HG03521 (cell line): ENCODE measurements around the gene MLXIPL.
"Not testable (repeated sequence)": the region's sequence is repeated elsewhere in the genome, so short reads cannot be mapped to it uniquely, and the experiment has no call there.

ENCODE experiments used
- ATAC-seq: cut with Tn5 transposase; IDR thresholded peaks from one replicate; pipeline ENCODE4 v1.9.1; 2021; ENCODE audit warnings: mild to moderate bottlenecking, moderate library complexity; ENCODE audit not compliant: unreplicated experiment

The MLXIPL gene

GRCh38 chr7:73645643-73646174, 21.4 kb upstream of the MLXIPL start:
- no peak for ATAC-seq

GRCh38 chr7:73644688-73645286, 20.5 kb upstream of the MLXIPL start:
- ATAC-seq: no peak

GRCh38 chr7:73642834-73643233, 18.5 kb upstream of the MLXIPL start:
- ATAC-seq: no peak

GRCh38 chr7:73638911-73639310, 14.6 kb upstream of the MLXIPL start:
- no peak for ATAC-seq

GRCh38 chr7:73635428-73636200, 11.3 kb upstream of the MLXIPL start:
- no peak for ATAC-seq

GRCh38 chr7:73633844-73634243, 9.5 kb upstream of the MLXIPL start:
- no peak for ATAC-seq

GRCh38 chr7:73633323-73633722, 9.0 kb upstream of the MLXIPL start:
- ATAC-seq: no peak

GRCh38 chr7:73631558-73631957, 7.2 kb upstream of the MLXIPL start:
- no peak for ATAC-seq

- no peak for ATAC-seq
Measured at GRCh38 chr7:73628504-73628903, 4.2 kb upstream of the MLXIPL start.

DNA sequence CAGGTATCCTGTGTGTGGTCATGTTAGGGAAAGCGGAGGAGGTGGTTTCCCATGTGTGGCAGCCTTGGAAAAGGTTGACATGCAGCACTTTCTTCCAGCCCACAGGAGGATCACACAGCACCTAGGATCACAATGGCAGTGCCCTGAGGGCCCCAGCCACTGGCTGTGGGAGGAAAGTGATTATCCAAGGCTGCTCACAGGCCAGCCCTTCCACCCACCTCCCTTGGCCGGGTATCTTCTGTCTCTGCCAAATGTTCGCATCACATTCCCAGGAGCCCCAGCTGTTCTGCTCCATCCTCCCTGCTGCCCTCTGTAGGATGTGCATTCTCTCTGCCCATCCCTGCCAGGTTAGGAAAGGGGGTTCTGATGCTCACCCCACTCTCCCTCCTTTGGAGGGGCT, 2.5 kb upstream of the MLXIPL start:
- no peak for ATAC-seq

DNA sequence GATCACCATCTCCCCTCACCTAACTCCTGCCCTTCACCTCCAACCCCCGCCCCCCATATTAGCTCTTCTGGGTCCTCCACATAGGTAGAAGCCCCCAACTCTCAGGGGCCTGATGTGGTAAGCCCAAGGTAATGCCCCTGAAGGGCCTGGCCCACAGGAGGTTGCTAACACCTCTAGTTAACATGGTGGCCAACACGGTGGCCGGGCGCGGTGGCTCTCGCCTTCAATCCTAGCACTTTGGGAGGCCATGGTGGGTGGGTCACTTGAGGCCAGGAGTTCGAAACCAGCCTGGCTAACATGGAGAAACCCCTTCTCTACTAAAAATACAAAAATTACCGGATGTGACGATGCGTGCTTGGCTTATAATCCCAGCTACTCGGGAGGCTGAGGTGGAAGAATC, 954 bp upstream of the MLXIPL start:
- no peak for ATAC-seq

DNA sequence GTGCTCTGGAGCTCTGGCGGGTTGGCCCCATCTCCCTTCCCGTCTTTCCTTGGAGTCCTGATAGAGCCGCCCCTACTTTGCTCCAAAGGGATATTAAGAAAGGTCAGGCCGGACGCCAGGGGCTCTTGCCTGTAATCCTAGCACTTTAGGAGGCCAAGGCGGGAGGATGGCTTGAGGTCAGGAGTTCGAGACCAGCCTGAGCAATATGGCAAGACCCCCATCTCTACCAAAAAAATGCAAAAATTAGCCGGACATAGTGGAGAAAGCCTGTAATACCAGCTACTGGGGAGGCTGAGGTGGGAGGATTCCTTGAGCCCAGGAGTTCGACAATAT, 313 bp upstream of the MLXIPL start:
- ATAC-seq: no peak

DNA sequence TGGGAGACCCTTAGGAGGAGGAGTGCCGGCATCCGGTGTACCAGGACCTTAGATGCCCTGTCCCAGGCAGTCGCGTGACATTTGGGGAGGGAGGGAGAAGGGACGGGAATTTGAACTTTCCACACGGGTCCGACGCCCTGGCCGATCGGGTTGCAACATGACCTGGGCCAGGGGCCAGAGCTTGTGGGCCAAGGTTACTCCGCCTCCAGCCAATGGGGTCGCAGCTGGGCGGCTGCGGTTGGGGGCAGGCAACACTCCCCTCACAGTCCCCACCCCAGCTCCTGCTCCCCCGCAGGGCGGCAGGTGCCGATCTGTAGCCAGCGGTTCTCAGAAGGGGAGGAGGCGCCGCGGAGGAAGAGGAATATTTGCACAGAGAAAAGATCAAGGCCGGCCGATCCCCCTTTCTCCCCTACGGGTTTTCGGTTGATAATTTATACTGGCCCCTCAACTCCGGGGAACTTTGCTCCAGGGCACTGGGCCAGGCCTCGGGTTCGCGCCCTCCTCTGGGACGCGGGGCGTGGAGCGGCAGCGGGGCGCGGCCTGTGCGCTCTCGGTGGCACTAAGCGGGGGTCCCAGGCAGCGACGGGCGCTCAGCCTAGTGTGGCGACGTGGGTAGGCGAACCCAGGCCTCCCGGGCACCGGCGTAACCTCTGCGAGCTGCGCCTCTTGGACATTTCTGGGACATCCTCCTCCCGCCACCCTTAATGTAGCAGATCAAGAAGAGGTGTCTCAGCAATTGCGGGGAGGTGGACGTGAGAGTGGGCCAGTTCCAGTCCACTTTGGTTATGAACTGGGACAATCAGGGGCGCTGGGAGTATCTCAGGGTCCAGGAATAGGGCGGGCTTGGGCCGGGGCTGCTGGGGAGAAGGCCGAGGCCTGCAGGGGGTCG, 1.2 kb downstream of the MLXIPL start:
- ATAC-seq: no peak

GRCh38 chr7:73622527-73622908, 1.8 kb downstream of the MLXIPL start:
- no peak for ATAC-seq

GRCh38 chr7:73621168-73622063, 2.9 kb downstream of the MLXIPL start:
- ATAC-seq: no peak

DNA sequence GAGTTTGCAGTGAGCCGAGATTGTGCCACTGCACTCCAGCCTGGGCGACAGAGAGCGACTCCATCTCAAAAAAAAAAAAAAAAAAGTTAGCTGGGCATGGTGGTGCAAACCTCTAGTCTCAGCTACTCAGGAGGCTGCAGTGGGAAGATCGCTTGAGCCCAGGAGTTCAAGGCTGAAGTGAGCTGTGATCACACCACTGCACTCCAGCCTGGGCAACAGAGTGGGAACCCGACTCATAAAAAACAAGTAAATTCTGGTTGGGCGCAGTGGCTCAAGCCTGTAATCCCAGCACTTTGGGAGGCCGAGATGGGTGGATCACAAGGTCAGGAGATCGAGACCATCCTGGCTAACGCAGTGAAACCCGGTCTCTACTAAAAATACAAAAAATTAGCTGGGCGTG, 4.9 kb downstream of the MLXIPL start:
- not testable (repeated sequence) for ATAC-seq

- no peak for ATAC-seq
Measured at GRCh38 chr7:73618538-73618937, 5.8 kb downstream of the MLXIPL start.

DNA sequence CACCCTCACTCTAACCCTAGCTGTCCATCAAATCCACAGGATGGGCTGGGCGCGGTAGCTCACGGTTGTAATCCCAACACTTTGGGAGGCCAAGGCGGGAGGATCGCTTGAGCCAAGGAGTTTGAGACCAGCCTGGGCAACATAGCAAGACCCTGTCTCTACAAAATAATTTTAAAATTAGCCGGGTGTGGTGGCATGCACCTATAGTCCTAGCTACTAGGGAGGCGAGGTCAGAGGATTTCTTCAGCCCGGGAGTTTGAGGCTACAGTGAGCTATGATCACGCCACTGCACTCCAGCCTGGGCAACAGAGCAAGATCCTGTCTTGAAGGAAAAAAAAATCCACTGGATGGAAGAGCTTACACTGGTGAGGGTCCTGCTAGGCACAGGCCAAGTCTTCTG, 6.8 kb downstream of the MLXIPL start:
- ATAC-seq: not testable (repeated sequence)

DNA sequence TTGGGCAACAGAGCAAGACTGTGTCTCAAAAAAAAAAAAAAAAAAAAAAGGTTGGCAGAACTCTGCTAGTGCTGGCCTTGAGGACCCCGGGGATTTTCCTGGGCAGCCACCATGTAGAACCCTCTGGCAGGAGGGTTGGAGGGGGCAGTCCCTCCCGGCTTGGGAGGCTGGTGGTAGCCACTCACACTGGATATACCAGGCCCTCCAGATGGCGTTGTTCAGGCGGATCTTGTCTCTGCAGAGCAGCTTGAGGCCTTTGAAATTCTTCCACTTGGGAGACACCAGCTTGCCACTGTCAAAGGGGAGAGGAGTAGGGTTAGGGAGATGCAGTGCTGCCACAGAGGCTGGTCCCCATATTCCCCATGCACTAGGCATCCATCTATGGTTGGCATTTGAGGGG, 8.4 kb downstream of the MLXIPL start:
- no peak for ATAC-seq

DNA sequence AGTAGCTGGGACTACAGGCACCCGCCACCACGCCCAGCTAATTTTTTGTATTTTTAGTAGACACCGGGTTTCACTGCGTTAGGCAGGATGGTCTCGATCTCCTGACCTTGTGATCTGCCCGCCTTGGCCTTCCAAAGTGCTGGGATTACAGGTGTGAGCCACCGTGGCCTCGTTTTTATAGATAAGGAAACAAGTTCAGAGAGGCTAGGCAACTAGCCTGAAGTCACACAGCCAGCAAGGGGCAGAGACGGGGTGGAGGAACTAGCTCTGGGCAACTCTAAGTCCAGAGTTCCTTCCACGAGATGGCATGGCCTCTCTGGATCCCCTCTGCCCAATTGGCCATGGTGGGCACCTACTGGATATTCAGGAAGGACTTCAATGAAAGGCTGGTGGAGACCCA, 9.4 kb downstream of the MLXIPL start:
- ATAC-seq: not testable (repeated sequence)
